ENCODE measurements around the gene MITF.

The MITF gene

GRCh38 chr3:69739204-69740102, at the start of gene MITF:
Gene MITF, plus strand, starts transcription at chr3:69739464. Its CDS starts 134 bp downstream, at chr3:69739598.
- no peak for DNase-seq (ENCODE audit: low read depth in 2 of 2)

GRCh38 chr3:69691860-69692259, 47.4 kb upstream of the MITF start:
- DNase-seq (ENCODE audit: low read depth in 2 of 2): no peak

- no peak for DNase-seq (ENCODE audit: low read depth in 2 of 2)
Measured at GRCh38 chr3:69692761-69693160, 46.5 kb upstream of the MITF start.

- no peak for DNase-seq (ENCODE audit: low read depth in 2 of 2)
Measured at GRCh38 chr3:69695443-69695842, 43.8 kb upstream of the MITF start.

- no peak for DNase-seq (ENCODE audit: low read depth in 2 of 2)
Measured at GRCh38 chr3:69695933-69696332, 43.3 kb upstream of the MITF start.

- no peak for DNase-seq (ENCODE audit: low read depth in 2 of 2)
Measured at GRCh38 chr3:69696367-69696766, 42.9 kb upstream of the MITF start.

- no peak for DNase-seq (ENCODE audit: low read depth in 2 of 2)
Measured at GRCh38 chr3:69697381-69697780, 41.9 kb upstream of the MITF start.

- no peak for DNase-seq (ENCODE audit: low read depth in 2 of 2)
Measured at GRCh38 chr3:69698728-69699127, 40.5 kb upstream of the MITF start.

- DNase-seq (ENCODE audit: low read depth in 2 of 2): no peak
Measured at GRCh38 chr3:69699183-69699582, 40.1 kb upstream of the MITF start.

GRCh38 chr3:69700949-69701348, 38.3 kb upstream of the MITF start:
- no peak for DNase-seq (ENCODE audit: low read depth in 2 of 2)

GRCh38 chr3:69710153-69710977, 28.9 kb upstream of the MITF start:
- no peak for DNase-seq (ENCODE audit: low read depth in 2 of 2)

- no peak for DNase-seq (ENCODE audit: low read depth in 2 of 2)
Measured at GRCh38 chr3:69712269-69712668, 27.0 kb upstream of the MITF start.

GRCh38 chr3:69712933-69713332, 26.3 kb upstream of the MITF start:
- DNase-seq (ENCODE audit: low read depth in 2 of 2): no peak

- no peak for DNase-seq (ENCODE audit: low read depth in 2 of 2)
Measured at GRCh38 chr3:69715204-69715603, 24.1 kb upstream of the MITF start.

- DNase-seq (ENCODE audit: low read depth in 2 of 2): no peak
Measured at GRCh38 chr3:69716119-69716518, 23.1 kb upstream of the MITF start.

- no peak for DNase-seq (ENCODE audit: low read depth in 2 of 2)
Measured at GRCh38 chr3:69718866-69719586, 20.2 kb upstream of the MITF start.

GRCh38 chr3:69719587-69720122, 19.6 kb upstream of the MITF start:
- DNase-seq (ENCODE audit: low read depth in 2 of 2): no peak

- DNase-seq (ENCODE audit: low read depth in 2 of 2): no peak
Measured at GRCh38 chr3:69720824-69721223, 18.4 kb upstream of the MITF start.

- DNase-seq (ENCODE audit: low read depth in 2 of 2): no peak
Measured at GRCh38 chr3:69723389-69723788, 15.9 kb upstream of the MITF start.

- DNase-seq (ENCODE audit: low read depth in 2 of 2): no peak
Measured at GRCh38 chr3:69724722-69725435, 14.4 kb upstream of the MITF start.

- no peak for DNase-seq (ENCODE audit: low read depth in 2 of 2)
Measured at GRCh38 chr3:69725994-69726571, 13.2 kb upstream of the MITF start.
